ENCODE data around the gene FAM114A2.

GRCh38 chr5:153974131-153974812, 64.4 kb downstream of the FAM114A2 start:
- no peak for TF ChIP-seq POLR2A (IDR thresholded peaks at IDR 0.05)
- peak; percentile 53 to 80 (median 59) for TF ChIP-seq CTCF (IDR thresholded peaks at IDR 0.05)
